ENCODE measurements around the gene CHID1. TPM values are rescaled to one million over a fixed set of nuclear protein-coding genes. Genes with fewer than 3 reads are reported as not detected.
A peak's percentile ranks its signal among the peaks of the same experiment; 100 is the strongest.

CHID1 gene
- total and polyA plus RNA-seq, 2 experiments from 2014 or later = 72.3 to 202 TPM

GRCh38 chr11:932435-932834, 21.8 kb upstream of the CHID1 start:
- H3K27me3 ChIP-seq (replicated peaks; ENCODE audit: insufficient read depth) = no peaks in the 10 kb centered on the region
- peaks cover 12% of the 10 kb centered on the region for H4K20me1 ChIP-seq (ENCODE audit: insufficient read depth)
- H3K4me2 ChIP-seq (ENCODE audit: unreplicated experiment) = no peak overlapping the region
- peaks cover 20% of the 10 kb centered on the region for H3K4me1 ChIP-seq (ENCODE audit: insufficient read depth)
- H2AFZ ChIP-seq = no peak overlapping the region
- TF ChIP-seq EZH2phosphoT487 (IDR thresholded peaks at IDR 0.05; ENCODE audit: insufficient read depth, low read depth) (no peak), EZH2 (IDR thresholded peaks at IDR 0.05; ENCODE audit: insufficient read depth, poor library complexity, severe bottlenecking) (no peak)
- in situ Hi-C loops (cut with MboI) = no loop called here
- H3K9me3 ChIP-seq (ENCODE audit: low read depth) = no peaks in the 10 kb centered on the region
- peak; percentile 24 for DNase-seq
- no peaks in the 10 kb centered on the region for H3K36me3 ChIP-seq (ENCODE audit: low read depth)
- H3K27ac ChIP-seq = no peak overlapping the region
- no peaks in the 10 kb centered on the region for H3K9me2 ChIP-seq (ENCODE audit: insufficient read depth)
- peaks cover 15% of the 10 kb centered on the region for H3F3A ChIP-seq (ENCODE audit: insufficient read depth)
- H3K79me2 ChIP-seq (ENCODE audit: insufficient read depth) = peaks cover 100% of the 10 kb centered on the region
- H3K9ac ChIP-seq = no peak overlapping the region
- WGBS, 2 experiments (ENCODE audit: low coverage in 1 of 2, low lambda C conversion rate in 2 of 2, missing lambda C conversion rate in 2 of 2) = 76 to 81% methylated on average over 4 of the region's 4 CpGs
- H3K4me3 ChIP-seq = no peak overlapping the region

- H3K27ac ChIP-seq = no peak overlapping the region
- H3K9me2 ChIP-seq (ENCODE audit: insufficient read depth) = no peaks in the 10 kb centered on the region
- H3K4me3 ChIP-seq = no peak overlapping the region
- in situ Hi-C loops (cut with MboI) = no loop called here
- TF ChIP-seq EZH2 (IDR thresholded peaks at IDR 0.05; ENCODE audit: insufficient read depth, poor library complexity, severe bottlenecking) (no peak), EZH2phosphoT487 (IDR thresholded peaks at IDR 0.05; ENCODE audit: insufficient read depth, low read depth) (no peak)
- peaks cover 20% of the 10 kb centered on the region for H3F3A ChIP-seq (ENCODE audit: insufficient read depth)
- H2AFZ ChIP-seq = no peak overlapping the region
- H3K79me2 ChIP-seq (ENCODE audit: insufficient read depth) = peaks cover 100% of the 10 kb centered on the region
- H3K4me1 ChIP-seq (ENCODE audit: insufficient read depth) = peaks cover 25% of the 10 kb centered on the region
- peaks cover 10% of the 10 kb centered on the region for H4K20me1 ChIP-seq (ENCODE audit: insufficient read depth)
- no peaks in the 10 kb centered on the region for H3K27me3 ChIP-seq (replicated peaks; ENCODE audit: insufficient read depth)
- no peak overlapping the region for H3K9ac ChIP-seq
- 53 to 55% methylated on average over 3 of the region's 3 CpGs for WGBS, 2 experiments (ENCODE audit: low coverage in 1 of 2, low lambda C conversion rate in 2 of 2, missing lambda C conversion rate in 2 of 2)
- no peaks in the 10 kb centered on the region for H3K9me3 ChIP-seq (ENCODE audit: low read depth)
- peak; percentile 41 for DNase-seq
- no peaks in the 10 kb centered on the region for H3K36me3 ChIP-seq (ENCODE audit: low read depth)
- H3K4me2 ChIP-seq (ENCODE audit: unreplicated experiment) = no peak overlapping the region
Observed at GRCh38 chr11:931385-931784, 20.8 kb upstream of the CHID1 start.

- H2AFZ ChIP-seq = no peak overlapping the region
- H3K4me3 ChIP-seq = no peak overlapping the region
- H3K27me3 ChIP-seq (replicated peaks; ENCODE audit: insufficient read depth) = no peaks in the 10 kb centered on the region
- no peak for DNase-seq
- peaks cover 20% of the 10 kb centered on the region for H3F3A ChIP-seq (ENCODE audit: insufficient read depth)
- H3K9me2 ChIP-seq (ENCODE audit: insufficient read depth) = no peaks in the 10 kb centered on the region
- TF ChIP-seq EZH2phosphoT487 (IDR thresholded peaks at IDR 0.05; ENCODE audit: insufficient read depth, low read depth) (no peak), EZH2 (IDR thresholded peaks at IDR 0.05; ENCODE audit: insufficient read depth, poor library complexity, severe bottlenecking) (no peak)
- no peak overlapping the region for H3K4me2 ChIP-seq (ENCODE audit: unreplicated experiment)
- no peak overlapping the region for H3K27ac ChIP-seq
- H3K4me1 ChIP-seq (ENCODE audit: insufficient read depth) = peaks cover 25% of the 10 kb centered on the region
- in situ Hi-C loops (cut with MboI) = no loop called here
- H3K9ac ChIP-seq = no peak overlapping the region
- 95 to 98% methylated on average over 11 of the region's 11 CpGs for WGBS, 2 experiments (ENCODE audit: low coverage in 1 of 2, low lambda C conversion rate in 2 of 2, missing lambda C conversion rate in 2 of 2)
- no peaks in the 10 kb centered on the region for H3K9me3 ChIP-seq (ENCODE audit: low read depth)
- H4K20me1 ChIP-seq (ENCODE audit: insufficient read depth) = peaks cover 9% of the 10 kb centered on the region
- H3K36me3 ChIP-seq (ENCODE audit: low read depth) = no peaks in the 10 kb centered on the region
- H3K79me2 ChIP-seq (ENCODE audit: insufficient read depth) = peaks cover 82% of the 10 kb centered on the region
Observed at GRCh38 chr11:929405-929804, 18.8 kb upstream of the CHID1 start.

GRCh38 chr11:928786-929185, 18.2 kb upstream of the CHID1 start:
- H3K4me1 ChIP-seq (ENCODE audit: insufficient read depth) = peaks cover 24% of the 10 kb centered on the region
- no peak overlapping the region for H3K4me3 ChIP-seq
- H3K36me3 ChIP-seq (ENCODE audit: low read depth) = no peaks in the 10 kb centered on the region
- 71 to 72% methylated on average over 8 of the region's 8 CpGs for WGBS, 2 experiments (ENCODE audit: low coverage in 1 of 2, low lambda C conversion rate in 2 of 2, missing lambda C conversion rate in 2 of 2)
- no peak for DNase-seq
- no peak overlapping the region for H3K4me2 ChIP-seq (ENCODE audit: unreplicated experiment)
- TF ChIP-seq EZH2phosphoT487 (IDR thresholded peaks at IDR 0.05; ENCODE audit: insufficient read depth, low read depth) = no peak
- no peak for TF ChIP-seq EZH2 (IDR thresholded peaks at IDR 0.05; ENCODE audit: insufficient read depth, poor library complexity, severe bottlenecking)
- H3F3A ChIP-seq (ENCODE audit: insufficient read depth) = peaks cover 20% of the 10 kb centered on the region
- no peak overlapping the region for H2AFZ ChIP-seq
- in situ Hi-C loops (cut with MboI) = no loop called here
- no peak overlapping the region for H3K27ac ChIP-seq
- H3K79me2 ChIP-seq (ENCODE audit: insufficient read depth) = peaks cover 76% of the 10 kb centered on the region
- no peaks in the 10 kb centered on the region for H3K9me3 ChIP-seq (ENCODE audit: low read depth)
- no peak overlapping the region for H3K9ac ChIP-seq
- H3K27me3 ChIP-seq (replicated peaks; ENCODE audit: insufficient read depth) = no peaks in the 10 kb centered on the region
- H4K20me1 ChIP-seq (ENCODE audit: insufficient read depth) = peaks cover 9% of the 10 kb centered on the region
- no peaks in the 10 kb centered on the region for H3K9me2 ChIP-seq (ENCODE audit: insufficient read depth)

GRCh38 chr11:927871-928270, 17.3 kb upstream of the CHID1 start:
- Histone ChIP-seq H3K9me3 (ENCODE audit: low read depth) (no peaks in the 10 kb centered on the region), H3K9ac (peak overlapping the region; percentile 18; the same call in 1 of the 2 replicates), H3K9me2 (ENCODE audit: insufficient read depth) (no peaks in the 10 kb centered on the region), H3K79me2 (ENCODE audit: insufficient read depth) (peaks cover 67% of the 10 kb centered on the region), H4K20me1 (ENCODE audit: insufficient read depth) (peaks cover 9% of the 10 kb centered on the region), H3K4me3 (no peak overlapping the region), H3K4me1 (ENCODE audit: insufficient read depth) (peaks cover 18% of the 10 kb centered on the region), H3K27ac (no peak overlapping the region), H2AFZ (no peak overlapping the region), H3K36me3 (ENCODE audit: low read depth) (no peaks in the 10 kb centered on the region), H3F3A (ENCODE audit: insufficient read depth) (peaks cover 20% of the 10 kb centered on the region), H3K27me3 (replicated peaks; ENCODE audit: insufficient read depth) (no peaks in the 10 kb centered on the region), H3K4me2 (ENCODE audit: unreplicated experiment) (no peak overlapping the region)
- TF ChIP-seq EZH2 (IDR thresholded peaks at IDR 0.05; ENCODE audit: insufficient read depth, poor library complexity, severe bottlenecking) (no peak), EZH2phosphoT487 (IDR thresholded peaks at IDR 0.05; ENCODE audit: insufficient read depth, low read depth) (no peak)
- WGBS, 2 experiments (ENCODE audit: low coverage in 1 of 2, low lambda C conversion rate in 2 of 2, missing lambda C conversion rate in 2 of 2) = 76 to 84% methylated on average over 7 of the region's 7 CpGs
- no peak for DNase-seq
- in situ Hi-C loops (cut with MboI) = no loop called here
